Measurements from ENCODE around the gene VAV2.

VAV2 gene

GRCh38 chr9:133862585-133863256 lies 129.4 kb downstream of the VAV2 start:
- Mint-ChIP-seq H3K36me3 (no peaks in the 10 kb centered on the region), H3K27ac (no peak overlapping the region), H3K4me1 (no peaks in the 10 kb centered on the region), H3K4me3 (no peak overlapping the region), H3K9me3 (peaks cover 7% of the 10 kb centered on the region)
- ATAC-seq (no peak), DNase-seq (ENCODE audit: low spot score in 2 of 2) (no peak)

- ATAC-seq = no peak
- no peaks in the 10 kb centered on the region for H3K4me1 Mint-ChIP-seq
- no peak overlapping the region for H3K4me3 Mint-ChIP-seq
- DNase-seq (ENCODE audit: low spot score in 2 of 2) = no peak
- H3K36me3 Mint-ChIP-seq = no peaks in the 10 kb centered on the region
- peaks cover 7% of the 10 kb centered on the region for H3K9me3 Mint-ChIP-seq
- H3K27ac Mint-ChIP-seq = no peak overlapping the region
Measured at GRCh38 chr9:133861692-133862091, 130.4 kb downstream of the VAV2 start.

- Mint-ChIP-seq H3K9me3 (peaks cover 7% of the 10 kb centered on the region), H3K27ac (no peak overlapping the region), H3K4me1 (no peaks in the 10 kb centered on the region), H3K36me3 (no peaks in the 10 kb centered on the region), H3K4me3 (no peak overlapping the region)
- ATAC-seq (no peak), DNase-seq (ENCODE audit: low spot score in 2 of 2) (no peak)
Measured at GRCh38 chr9:133861086-133861485, 131.0 kb downstream of the VAV2 start.

GRCh38 chr9:133858771-133859170 lies 133.4 kb downstream of the VAV2 start:
- Mint-ChIP-seq H3K4me1 (no peaks in the 10 kb centered on the region), H3K9me3 (no peaks in the 10 kb centered on the region), H3K36me3 (no peaks in the 10 kb centered on the region), H3K4me3 (no peak overlapping the region), H3K27ac (no peak overlapping the region)
- no peak for ATAC-seq
- DNase-seq (ENCODE audit: low spot score in 2 of 2) = no peak

GRCh38 chr9:133857639-133858038 lies 134.5 kb downstream of the VAV2 start:
- ATAC-seq (no peak), DNase-seq (ENCODE audit: low spot score in 2 of 2) (no peak)
- H3K4me1 Mint-ChIP-seq = no peaks in the 10 kb centered on the region
- H3K9me3 Mint-ChIP-seq = no peaks in the 10 kb centered on the region
- H3K36me3 Mint-ChIP-seq = no peaks in the 10 kb centered on the region
- no peak overlapping the region for H3K4me3 Mint-ChIP-seq
- peak overlapping the region; percentile 56 for H3K27ac Mint-ChIP-seq

GRCh38 chr9:133856798-133857197 lies 135.3 kb downstream of the VAV2 start:
- no peaks in the 10 kb centered on the region for H3K4me1 Mint-ChIP-seq
- no peak for DNase-seq (ENCODE audit: low spot score in 2 of 2)
- H3K9me3 Mint-ChIP-seq = no peaks in the 10 kb centered on the region
- peak overlapping the region; percentile 56 for H3K27ac Mint-ChIP-seq
- H3K4me3 Mint-ChIP-seq = no peak overlapping the region
- no peaks in the 10 kb centered on the region for H3K36me3 Mint-ChIP-seq
- ATAC-seq = no peak

GRCh38 chr9:133855802-133856521 lies 136.2 kb downstream of the VAV2 start:
- Mint-ChIP-seq H3K36me3 (no peaks in the 10 kb centered on the region), H3K4me1 (no peaks in the 10 kb centered on the region), H3K27ac (peak overlapping the region; percentile 39), H3K9me3 (no peaks in the 10 kb centered on the region), H3K4me3 (no peak overlapping the region)
- DNase-seq (ENCODE audit: low spot score in 2 of 2) = no peak
- ATAC-seq = no peak

GRCh38 chr9:133855371-133855770 lies 136.8 kb downstream of the VAV2 start:
- no peak overlapping the region for H3K4me3 Mint-ChIP-seq
- H3K36me3 Mint-ChIP-seq = no peaks in the 10 kb centered on the region
- no peaks in the 10 kb centered on the region for H3K9me3 Mint-ChIP-seq
- H3K4me1 Mint-ChIP-seq = no peaks in the 10 kb centered on the region
- ATAC-seq (no peak), DNase-seq (ENCODE audit: low spot score in 2 of 2) (no peak)
- H3K27ac Mint-ChIP-seq = no peak overlapping the region

- no peaks in the 10 kb centered on the region for H3K9me3 Mint-ChIP-seq
- H3K36me3 Mint-ChIP-seq = no peaks in the 10 kb centered on the region
- no peaks in the 10 kb centered on the region for H3K4me1 Mint-ChIP-seq
- no peak overlapping the region for H3K4me3 Mint-ChIP-seq
- ATAC-seq (no peak), DNase-seq (ENCODE audit: low spot score in 2 of 2) (no peak)
- no peak overlapping the region for H3K27ac Mint-ChIP-seq
Measured at GRCh38 chr9:133854765-133855164, 137.4 kb downstream of the VAV2 start.

- Mint-ChIP-seq H3K4me3 (no peak overlapping the region), H3K27ac (no peak overlapping the region), H3K4me1 (no peaks in the 10 kb centered on the region), H3K36me3 (no peaks in the 10 kb centered on the region), H3K9me3 (no peaks in the 10 kb centered on the region)
- DNase-seq (ENCODE audit: low spot score in 2 of 2) = no peak
- ATAC-seq = no peak
Measured at GRCh38 chr9:133854048-133854447, 138.1 kb downstream of the VAV2 start.

GRCh38 chr9:133853331-133853730 lies 138.8 kb downstream of the VAV2 start:
- Mint-ChIP-seq H3K9me3 (no peaks in the 10 kb centered on the region), H3K36me3 (no peaks in the 10 kb centered on the region), H3K27ac (no peak overlapping the region), H3K4me1 (no peaks in the 10 kb centered on the region), H3K4me3 (no peak overlapping the region)
- ATAC-seq = no peak
- DNase-seq (ENCODE audit: low spot score in 2 of 2) = no peak

GRCh38 chr9:133852431-133852830 lies 139.7 kb downstream of the VAV2 start:
- DNase-seq (ENCODE audit: low spot score in 2 of 2) = no peak

GRCh38 chr9:133851693-133852092 lies 140.4 kb downstream of the VAV2 start:
- H3K36me3 Mint-ChIP-seq = no peaks in the 10 kb centered on the region
- no peak overlapping the region for H3K27ac Mint-ChIP-seq
- H3K4me3 Mint-ChIP-seq = no peak overlapping the region
- no peak for ATAC-seq
- DNase-seq (ENCODE audit: low spot score in 2 of 2) = no peak
- H3K9me3 Mint-ChIP-seq = no peaks in the 10 kb centered on the region
- H3K4me1 Mint-ChIP-seq = no peaks in the 10 kb centered on the region

More at GRCh38 chr9:133852431-133852830, 139.7 kb downstream of the VAV2 start:
- H3K9me3 Mint-ChIP-seq = no peaks in the 10 kb centered on the region
- no peaks in the 10 kb centered on the region for H3K36me3 Mint-ChIP-seq
- no peaks in the 10 kb centered on the region for H3K4me1 Mint-ChIP-seq
- H3K4me3 Mint-ChIP-seq = no peak overlapping the region
- no peak overlapping the region for H3K27ac Mint-ChIP-seq
- ATAC-seq = no peak

GRCh38 chr9:133850937-133851336 lies 141.2 kb downstream of the VAV2 start:
- ATAC-seq (no peak), DNase-seq (ENCODE audit: low spot score in 2 of 2) (no peak)
- Mint-ChIP-seq H3K4me1 (no peaks in the 10 kb centered on the region), H3K27ac (no peak overlapping the region), H3K4me3 (no peak overlapping the region), H3K36me3 (no peaks in the 10 kb centered on the region), H3K9me3 (no peaks in the 10 kb centered on the region)

GRCh38 chr9:133850161-133850560 lies 142.0 kb downstream of the VAV2 start:
- Mint-ChIP-seq H3K9me3 (no peaks in the 10 kb centered on the region), H3K4me1 (no peaks in the 10 kb centered on the region), H3K4me3 (no peak overlapping the region), H3K27ac (no peak overlapping the region), H3K36me3 (no peaks in the 10 kb centered on the region)
- DNase-seq (ENCODE audit: low spot score in 2 of 2) (no peak), ATAC-seq (no peak)

- no peak for ATAC-seq
- H3K36me3 Mint-ChIP-seq = no peaks in the 10 kb centered on the region
Measured at GRCh38 chr9:133849110-133849670, 142.9 kb downstream of the VAV2 start.

More at GRCh38 chr9:133849110-133849670, 142.9 kb downstream of the VAV2 start:
- H3K9me3 Mint-ChIP-seq = no peaks in the 10 kb centered on the region
- no peak for DNase-seq (ENCODE audit: low spot score in 2 of 2)
- no peak overlapping the region for H3K4me3 Mint-ChIP-seq
- H3K27ac Mint-ChIP-seq = no peak overlapping the region
- H3K4me1 Mint-ChIP-seq = no peaks in the 10 kb centered on the region
